ENCODE data around the gene ASGR1.
"Not testable (repeated sequence)": the region's sequence is repeated elsewhere in the genome, so short reads cannot be mapped to it uniquely, and the experiment has no call there.

Gene ASGR1

DNA sequence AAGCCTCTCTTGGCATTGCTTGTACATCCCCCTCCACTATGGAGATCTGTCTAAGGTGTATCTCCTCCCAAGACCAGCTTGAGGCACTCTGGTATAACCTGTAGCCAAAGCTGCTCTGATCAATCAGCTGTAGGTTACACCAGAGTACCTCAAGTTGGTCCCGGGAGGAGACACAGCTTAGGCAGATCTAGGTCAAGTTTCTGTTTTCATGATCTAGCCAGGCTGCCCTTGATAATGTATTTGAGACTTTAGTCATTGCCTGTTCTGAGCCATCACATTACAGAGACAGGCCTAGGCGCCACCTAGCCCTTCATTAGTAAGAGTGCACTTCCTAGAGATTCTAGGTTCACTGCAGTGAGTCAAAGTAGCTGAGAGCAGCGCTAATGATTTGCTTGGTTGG is 31.4 kb downstream of the ASGR1 start:
- DNase-seq: no peak

DNA sequence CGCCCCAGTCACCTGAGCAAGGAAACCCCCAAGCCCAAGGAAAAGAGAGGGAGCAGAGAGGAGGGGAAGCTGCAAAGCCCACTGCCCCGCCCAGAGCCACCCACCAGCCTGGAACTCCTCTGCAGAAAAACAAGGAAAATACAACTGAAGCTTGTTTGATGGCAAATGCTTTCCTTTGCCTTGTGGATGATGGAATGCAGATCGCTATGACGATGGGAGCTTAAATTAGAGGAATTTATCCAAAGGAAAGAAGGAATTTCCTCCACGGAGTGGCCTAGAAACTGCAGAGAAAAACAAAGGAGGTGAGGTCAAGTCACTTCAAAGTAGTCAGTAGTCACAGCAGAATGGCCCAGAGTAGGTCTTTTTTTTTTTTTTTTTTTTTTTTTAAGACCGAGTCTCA is 33.1 kb downstream of the ASGR1 start:
- no peak for DNase-seq

DNA sequence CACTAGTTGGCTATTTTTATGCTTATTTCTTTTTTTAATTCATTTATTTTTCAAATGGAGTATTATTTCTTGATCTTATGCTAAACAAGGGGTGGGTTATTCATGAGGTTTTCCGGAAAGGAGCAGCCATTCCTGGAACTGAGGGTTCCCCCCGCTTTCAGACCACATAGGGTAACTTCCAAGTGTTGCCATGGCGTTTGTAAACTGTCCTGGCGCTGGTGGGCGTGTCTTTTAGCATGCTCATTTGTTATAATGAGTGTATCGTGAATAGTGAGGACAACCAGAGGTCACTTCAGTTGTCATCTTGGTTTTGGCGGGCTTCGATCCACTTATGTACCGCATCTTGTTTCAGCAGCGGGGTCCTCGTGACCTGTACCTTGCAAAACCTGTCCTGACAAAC is 35.0 kb downstream of the ASGR1 start:
- no peak for DNase-seq

DNA sequence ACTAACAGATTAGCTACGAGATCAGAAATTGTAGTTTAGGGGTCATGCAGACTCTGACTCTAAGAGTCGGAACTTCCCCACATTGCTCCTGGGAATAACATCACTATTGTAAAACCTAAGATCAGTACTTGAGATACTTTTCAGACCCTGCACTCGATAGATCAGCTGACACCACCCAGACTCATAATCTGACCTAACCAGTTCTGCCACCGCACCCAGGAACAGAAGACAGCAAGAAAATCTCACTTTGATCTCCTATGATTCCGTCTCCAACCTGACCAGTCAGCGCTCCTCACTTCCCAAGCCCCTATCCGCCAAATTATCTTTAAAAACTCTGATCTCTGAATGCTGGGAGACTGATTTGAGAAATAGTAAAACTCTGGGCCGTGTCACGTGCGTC is 37.3 kb downstream of the ASGR1 start:
- DNase-seq: no peak

DNA sequence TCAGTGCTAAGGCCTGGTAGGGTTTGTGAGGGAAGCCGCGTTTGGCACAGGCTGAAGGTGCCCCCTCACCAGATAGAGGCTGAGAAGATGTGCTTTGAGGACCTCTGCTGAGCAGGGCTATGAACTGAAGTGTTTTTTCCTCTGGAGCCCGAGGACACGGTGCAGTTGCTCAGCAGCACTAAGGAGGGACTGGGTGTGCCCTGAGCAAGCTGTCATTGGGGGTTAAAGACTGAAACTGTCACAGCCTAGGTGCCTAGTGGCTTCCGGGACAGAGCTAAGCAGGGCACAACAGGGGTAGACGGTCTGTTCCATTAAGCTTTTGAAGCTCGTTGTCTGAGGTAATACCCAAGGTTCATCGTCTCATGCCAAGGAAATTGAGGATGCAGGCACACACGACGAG is 39.8 kb downstream of the ASGR1 start:
- DNase-seq: no peak

DNA sequence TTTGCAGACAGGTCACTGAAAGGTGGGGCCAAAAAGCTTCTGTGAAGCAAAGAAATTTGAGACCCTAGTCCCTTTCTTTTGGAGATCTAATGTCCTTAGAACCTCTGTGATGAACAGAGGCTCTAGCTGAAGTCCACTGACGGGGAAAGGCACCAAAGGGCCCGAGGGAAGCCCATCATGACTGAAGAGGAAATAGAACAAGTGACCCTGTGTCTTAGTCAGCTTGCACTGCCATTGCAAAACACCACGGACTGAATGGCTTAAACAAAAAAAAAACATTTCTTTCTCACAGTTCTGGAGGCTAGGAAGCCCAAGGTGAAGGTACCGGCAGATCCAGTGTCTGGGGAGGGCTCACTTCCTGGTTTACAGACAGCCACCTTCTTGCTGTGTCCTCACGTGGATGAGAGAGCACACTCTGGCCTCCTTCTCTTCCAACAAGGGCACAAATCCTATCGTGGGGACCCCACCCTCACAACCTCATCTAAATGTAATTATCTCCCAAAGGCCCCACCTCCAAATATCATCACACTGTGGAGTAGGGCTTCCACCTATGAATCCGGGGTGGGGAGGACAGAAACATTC is 40.3 kb downstream of the ASGR1 start:
- no peak for DNase-seq

DNA sequence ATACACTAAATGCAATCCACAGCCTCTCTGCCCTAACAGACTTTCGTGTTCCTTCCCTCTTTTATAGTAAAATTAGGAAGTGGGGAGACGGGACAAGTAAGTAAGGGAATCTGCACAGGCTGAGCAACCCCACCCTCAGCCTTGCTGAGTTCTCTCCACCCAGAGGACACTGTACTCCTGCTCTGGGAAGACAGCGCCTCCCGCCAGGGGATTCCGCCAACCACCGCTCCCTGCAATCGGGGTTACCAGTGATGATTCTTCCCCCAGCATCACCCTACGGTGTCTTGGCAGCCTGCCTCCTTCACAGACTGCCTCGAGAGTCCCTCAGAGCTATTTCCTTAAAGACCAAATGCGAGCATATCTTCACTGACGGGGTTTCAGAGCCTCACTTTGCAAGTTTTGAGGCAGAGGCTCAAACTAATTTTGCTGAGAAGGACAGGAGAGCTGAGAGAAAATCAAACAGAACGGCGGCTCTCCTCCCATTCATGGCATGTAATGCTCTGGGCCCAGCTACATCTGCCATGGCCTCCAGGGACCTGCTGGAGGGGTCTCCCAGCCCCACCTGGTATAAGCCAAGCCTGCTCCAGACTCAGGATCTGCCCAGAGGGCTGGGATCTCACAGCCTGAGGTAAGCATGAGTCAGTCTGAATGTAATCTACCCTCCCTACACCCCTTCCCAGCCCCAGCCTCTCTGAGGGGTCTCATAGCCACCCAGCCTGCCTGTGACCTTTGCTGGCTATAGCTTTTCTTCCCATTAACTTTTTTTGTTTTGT is 41.8 kb downstream of the ASGR1 start:
- no peak for DNase-seq

DNA sequence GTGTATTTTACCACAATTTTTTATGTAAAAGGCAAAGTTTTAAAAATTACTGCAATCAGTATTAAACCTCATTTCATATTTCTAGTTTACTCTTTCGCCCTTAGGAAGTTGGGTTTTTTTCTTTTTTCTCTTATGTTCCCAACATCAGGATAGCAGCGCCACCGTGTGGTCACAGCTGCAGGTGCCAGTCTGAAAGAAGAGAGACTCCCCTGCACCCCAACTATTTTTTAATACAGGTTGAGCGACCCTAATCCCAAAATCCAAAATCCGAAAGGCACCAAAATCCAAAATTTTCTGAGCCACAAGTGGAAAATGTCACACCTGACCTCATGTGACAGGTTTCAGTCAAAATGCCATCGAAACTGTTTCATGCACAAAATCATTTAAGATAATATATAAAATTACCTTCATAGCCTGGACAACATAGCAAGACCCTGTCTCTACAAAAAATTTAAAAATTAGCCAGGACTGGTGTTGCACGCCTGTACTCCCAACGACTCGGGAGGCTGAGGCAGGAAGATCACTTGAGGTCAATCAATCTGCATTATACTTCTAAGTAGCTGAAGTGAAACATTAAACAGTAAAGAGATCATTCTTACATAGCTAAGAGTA is 42.8 kb downstream of the ASGR1 start:
- peak; percentile 60 for DNase-seq

DNA sequence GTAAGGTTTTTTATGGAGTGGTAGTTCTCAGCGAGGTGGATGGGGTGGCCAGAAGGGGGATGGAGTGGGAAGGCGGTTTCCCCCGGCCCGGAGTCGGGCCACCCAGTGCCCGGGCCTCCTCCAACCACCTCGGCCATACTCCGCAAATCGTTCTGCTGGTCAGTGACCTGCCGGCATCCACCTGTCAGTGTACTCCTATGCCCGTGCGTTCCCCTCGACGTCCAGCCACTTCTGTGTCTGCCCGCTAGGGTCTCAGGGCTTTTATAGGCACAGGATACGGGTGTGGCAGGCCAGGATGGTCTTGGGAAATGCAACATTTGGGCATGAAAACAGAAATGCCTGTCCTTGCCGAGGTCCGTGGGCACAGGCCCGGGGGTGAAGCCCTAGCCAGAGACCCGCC is 45.3 kb downstream of the ASGR1 start:
- DNase-seq: no peak

DNA sequence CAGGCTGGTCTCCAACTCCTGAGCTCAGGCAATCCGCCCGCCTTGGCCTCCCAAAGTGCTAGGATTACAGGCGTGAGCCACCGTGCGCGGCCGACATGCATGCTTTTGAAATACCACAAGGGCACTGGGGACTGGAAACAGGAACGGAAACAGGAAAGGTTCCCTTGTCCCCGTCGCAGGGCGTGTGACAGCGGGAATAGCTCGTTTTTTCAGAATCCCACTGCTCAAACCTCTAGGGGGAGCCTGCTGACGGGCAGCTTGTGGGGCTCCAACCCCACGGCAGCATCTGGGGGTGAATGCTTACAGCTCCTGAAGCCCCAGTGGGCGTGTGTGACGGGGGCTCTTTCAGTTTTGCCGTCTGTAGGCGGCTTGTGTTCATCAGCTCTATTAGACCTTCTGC is 45.7 kb downstream of the ASGR1 start:
- DNase-seq: no peak

DNA sequence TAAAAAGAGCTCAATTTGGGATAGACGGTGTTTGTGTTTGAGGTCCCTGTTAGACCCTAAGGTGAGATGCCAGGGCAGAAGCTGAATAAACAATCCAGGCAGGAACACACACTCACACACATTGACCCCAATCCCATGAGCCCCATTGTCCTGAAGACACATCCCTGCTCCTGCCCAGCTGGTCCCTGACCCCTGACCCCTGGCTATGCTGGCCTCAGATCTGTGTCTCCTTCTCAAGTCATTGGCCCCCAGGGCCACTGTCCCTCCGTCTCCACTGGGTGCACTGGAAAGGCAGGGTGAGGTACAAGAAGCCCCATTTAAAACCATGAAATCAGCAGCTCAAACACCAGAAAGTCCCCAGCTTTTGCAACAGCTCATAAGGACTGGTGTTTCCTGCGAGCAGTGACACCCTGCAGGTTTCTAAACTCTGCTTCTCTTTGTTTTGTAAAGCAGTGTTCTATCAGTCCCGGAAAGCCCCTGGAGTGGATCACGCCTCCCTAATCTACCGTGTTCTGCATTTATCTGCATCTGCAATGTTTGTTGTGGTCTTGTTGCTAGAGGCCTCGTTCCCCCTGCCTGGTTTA is 46.6 kb downstream of the ASGR1 start:
- DNase-seq: peak; percentile 21

DNA sequence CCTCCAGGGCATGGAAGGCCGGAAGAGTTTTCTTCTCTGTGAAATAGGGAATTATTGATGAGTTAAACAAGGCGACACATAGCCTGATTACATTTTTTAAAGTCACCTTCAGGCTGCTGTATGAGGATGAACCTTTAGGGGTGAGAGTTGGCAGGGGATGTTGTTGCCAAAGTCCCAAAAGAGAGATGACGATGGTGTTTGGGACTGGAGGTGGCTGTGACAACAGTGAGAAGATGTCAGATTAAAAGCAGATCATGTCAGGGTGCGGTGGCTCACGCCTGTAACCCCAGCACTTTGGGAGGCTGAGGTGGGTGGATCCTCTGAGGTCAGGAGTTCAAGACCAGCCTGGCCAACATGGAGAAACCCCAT is 47.8 kb downstream of the ASGR1 start:
- DNase-seq: no peak

DNA sequence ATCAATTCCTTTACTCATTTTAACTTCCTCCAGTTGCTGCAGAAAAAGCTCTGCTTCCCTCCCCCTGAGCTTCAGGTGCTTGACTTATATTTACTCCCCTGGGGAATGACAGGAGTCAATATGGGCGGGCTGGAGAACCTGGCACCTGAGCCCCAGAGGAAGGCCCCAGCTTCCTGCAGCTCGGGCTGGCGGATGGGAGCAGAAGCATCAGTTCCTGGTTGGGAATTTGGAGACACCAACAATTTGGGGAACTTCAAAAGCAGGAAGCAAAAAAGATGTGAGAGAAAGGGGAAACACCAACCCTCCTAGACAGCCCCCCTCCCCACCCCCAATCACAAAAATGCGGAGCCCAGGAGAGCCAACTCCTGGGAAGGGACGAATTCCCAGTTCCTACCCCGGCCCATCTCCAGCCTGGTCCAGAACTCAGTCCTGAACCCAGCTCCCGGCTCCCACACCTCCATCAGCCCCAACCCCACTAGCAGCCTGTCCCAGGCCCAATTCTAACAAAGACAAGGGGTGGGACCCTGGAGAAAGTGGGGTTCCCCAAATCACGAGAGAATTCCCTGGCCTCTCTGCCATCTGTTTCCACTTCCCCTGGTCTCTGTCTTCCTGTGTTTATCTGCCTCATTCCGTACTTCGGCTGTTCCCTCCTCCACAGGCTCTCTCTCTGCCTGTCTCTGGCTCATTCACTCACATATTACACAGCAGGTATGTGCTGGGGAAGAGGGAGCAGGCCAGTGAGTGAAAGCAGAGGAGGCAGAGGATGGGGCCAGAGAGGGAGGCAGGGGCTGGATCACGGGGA is 48.3 kb downstream of the ASGR1 start:
- DNase-seq: peak; percentile 19

DNA sequence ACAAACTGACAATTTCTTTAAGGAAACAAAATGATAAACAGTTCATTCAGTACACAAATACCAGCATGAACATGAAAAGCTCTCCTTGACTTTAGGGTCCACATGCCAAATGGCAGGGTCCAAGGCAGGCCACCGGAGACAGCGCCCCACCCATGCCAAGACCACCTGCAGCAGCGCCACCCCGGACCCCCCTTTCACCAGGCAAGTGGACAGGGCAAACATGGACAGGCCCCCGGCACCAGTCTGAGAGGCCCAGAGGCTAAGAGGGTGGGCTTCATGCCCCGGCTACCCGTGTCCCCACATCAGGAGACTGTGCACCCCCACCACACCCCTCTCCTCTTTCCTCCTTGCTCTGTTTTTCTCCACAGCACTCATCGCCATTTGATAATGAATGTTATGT is 49.9 kb downstream of the ASGR1 start:
- DNase-seq: no peak

DNA sequence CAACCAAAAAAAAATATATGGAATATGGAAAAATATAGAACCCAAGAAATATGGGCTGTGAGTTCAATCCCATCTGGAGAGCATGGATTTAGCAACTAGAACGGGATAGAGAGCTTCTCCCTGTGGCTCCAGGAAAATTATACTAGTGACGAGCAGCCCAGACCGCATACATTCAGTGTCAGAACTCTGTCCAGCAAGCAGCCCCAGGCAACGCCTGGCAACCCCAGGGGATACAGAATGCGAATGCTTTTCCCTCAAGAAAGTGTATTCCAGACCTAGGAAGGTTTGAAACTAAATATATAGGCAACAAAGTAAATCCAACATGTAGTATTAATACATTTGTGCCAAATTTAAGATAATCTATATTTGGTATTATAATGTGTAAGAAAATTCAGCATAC is 51.0 kb downstream of the ASGR1 start:
- no peak for DNase-seq

DNA sequence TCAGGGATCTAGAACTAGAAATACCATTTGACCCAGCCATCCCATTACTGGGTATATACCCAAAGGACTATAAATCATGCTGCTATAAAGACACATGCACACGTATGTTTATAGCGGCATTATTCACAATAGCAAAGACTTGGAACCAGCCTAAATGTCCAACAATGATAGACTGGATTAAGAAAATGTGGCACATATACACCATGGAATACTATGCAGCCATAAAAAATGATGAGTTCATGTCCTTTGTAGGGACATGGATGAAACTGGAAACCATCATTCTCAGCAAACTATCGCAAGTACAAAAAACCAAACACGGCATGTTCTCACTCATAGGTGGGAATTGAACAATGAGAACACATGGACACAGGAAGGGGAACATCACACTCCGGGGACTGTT is 51.7 kb downstream of the ASGR1 start:
- DNase-seq: not testable (repeated sequence)

DNA sequence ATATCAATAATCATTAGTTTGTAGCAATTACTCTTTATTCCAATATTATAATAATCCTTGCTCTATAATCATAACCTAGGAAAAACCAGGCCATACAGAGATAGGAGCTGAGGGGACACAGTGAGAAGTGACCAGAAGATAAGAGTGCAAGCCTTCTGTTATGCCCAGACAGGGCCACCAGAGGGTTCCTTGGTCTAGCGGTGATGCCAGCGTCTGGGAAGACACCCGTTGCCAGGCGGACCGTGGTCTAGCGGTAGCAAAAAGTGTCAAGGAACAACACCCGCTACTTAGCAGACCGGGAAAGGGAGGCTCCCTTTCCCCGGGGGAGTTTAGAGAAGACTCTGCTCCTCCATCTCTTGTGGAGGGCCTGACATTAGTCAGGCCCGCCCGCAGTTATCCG is 52.8 kb downstream of the ASGR1 start:
- not testable (repeated sequence) for DNase-seq

DNA sequence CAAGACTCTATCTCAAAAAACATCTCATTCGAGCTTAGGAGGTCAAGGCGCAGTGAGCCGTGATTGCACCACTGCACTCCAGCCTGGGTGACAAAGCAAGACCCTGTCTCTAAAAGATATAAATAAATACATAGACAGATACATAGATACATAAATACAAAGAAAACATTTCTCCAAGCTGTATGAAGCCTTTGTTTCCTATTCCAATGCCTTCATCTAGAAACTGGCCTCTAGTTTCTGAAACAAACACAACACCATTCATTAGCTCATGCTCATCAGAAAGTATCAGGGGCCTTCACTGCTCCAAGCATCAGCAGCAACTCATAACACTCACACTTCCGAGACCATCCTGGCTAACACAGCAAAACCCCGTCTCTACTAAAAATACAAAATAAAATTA is 54.2 kb downstream of the ASGR1 start:
- DNase-seq: no peak

DNA sequence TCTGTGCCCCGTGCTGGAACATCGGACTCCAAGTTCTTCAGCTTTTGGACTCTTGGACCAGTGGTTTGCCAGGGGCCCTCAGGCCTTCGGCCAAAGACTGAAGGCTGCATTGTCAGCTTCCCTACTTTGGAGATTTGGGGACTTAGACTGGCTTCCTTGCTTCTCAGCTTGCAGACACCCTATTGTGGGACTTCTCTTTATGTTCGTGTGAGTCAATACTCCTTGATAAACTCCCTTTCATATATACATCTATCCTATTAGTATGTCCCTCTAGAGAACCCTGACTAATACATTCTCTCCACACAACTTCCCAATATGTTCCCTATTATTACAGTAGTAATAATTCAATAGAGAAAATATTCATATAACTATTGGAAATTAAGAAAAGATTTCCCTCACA is 55.3 kb downstream of the ASGR1 start:
- no peak for DNase-seq

All from NCI-H345 (cell line).